ENCODE results near the gene RTKN2.

RTKN2 gene

GRCh38 chr10:62193479-62193878 is 75.2 kb downstream of the RTKN2 start:
- no peak overlapping the region for H3K27ac ChIP-seq (ENCODE audit: low read depth, low read length)
- H3K27me3 ChIP-seq (ENCODE audit: control insufficient read depth, insufficient read depth, low read length), result no peaks in the 10 kb centered on the region
- no peak overlapping the region for H3K9ac ChIP-seq (ENCODE audit: low read depth, low read length)
- peaks cover 28% of the 10 kb centered on the region for H3K36me3 ChIP-seq (ENCODE audit: control insufficient read depth, insufficient read depth, low read length)
- no peak overlapping the region for H3K4me3 ChIP-seq (ENCODE audit: low read depth, low read length)
- H3K4me1 ChIP-seq (ENCODE audit: control insufficient read depth, insufficient read depth, low read length), result peaks cover 9% of the 10 kb centered on the region; the same call in 1 of the 2 replicates
- no peaks in the 10 kb centered on the region for H3K9me3 ChIP-seq (ENCODE audit: control insufficient read depth, insufficient read depth, low read length)

DNA sequence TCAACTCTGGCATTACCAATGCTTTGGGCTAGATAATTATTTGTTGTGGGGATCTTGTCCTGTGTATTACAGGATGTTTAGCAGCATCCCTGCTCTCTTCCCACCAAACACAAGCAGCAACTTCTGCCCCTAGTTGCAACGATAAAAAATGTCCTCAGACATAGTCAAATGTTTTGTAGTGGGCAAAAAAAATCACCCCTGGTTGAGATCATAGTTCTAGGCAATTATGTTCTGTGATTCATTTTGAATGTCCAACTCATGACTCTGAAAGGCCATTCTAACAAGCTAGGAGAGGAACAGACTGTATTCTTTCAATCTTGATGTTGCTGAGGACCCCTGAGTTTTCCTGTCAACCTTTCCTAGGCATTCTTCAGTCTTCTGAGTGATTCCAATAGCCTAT is 79.5 kb downstream of the RTKN2 start:
- no peak overlapping the region for H3K27ac ChIP-seq (ENCODE audit: low read depth, low read length)
- H3K9me3 ChIP-seq (ENCODE audit: control insufficient read depth, insufficient read depth, low read length), result no peaks in the 10 kb centered on the region
- 0 out of 2 replicates have a peak, but pooled peaks cover under 1% of the 10 kb centered on the region for H3K36me3 ChIP-seq (ENCODE audit: control insufficient read depth, insufficient read depth, low read length)
- no peak overlapping the region for H3K4me3 ChIP-seq (ENCODE audit: low read depth, low read length)
- H3K9ac ChIP-seq (ENCODE audit: low read depth, low read length), result no peak overlapping the region
- H3K4me1 ChIP-seq (ENCODE audit: control insufficient read depth, insufficient read depth, low read length), result peaks cover 10% of the 10 kb centered on the region; the same call in 1 of the 2 replicates
- no peaks in the 10 kb centered on the region for H3K27me3 ChIP-seq (ENCODE audit: control insufficient read depth, insufficient read depth, low read length)

DNA sequence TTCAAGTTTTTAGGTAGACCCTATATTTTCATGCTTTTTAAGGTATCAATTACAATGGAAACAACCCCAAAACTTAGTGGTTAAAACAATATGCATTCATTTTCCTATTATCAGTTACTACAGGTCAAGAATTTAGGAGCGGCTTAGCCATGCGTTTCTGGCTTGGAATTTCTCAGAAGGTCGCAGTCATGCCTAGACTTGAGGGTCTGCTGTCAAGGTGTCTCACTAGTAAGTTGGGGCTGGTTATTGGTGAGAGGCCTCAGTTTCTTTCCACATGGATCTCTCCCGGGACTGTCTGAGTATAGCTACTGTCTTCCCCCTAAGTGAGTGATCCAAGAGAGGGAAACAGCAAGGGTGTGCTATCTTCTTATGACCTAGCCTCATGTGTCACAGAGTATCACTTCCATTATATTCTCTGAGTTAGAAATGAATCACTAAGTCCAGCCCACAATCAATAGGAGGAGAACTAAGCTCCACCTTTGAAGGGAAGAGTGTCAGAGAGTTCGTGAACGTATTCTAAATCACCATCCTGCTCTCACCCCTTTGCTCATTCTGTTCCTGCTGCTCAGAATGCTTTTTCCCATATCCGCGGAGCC is 80.5 kb downstream of the RTKN2 start:
- no peaks in the 10 kb centered on the region for H3K9me3 ChIP-seq (ENCODE audit: control insufficient read depth, insufficient read depth, low read length)
- no peak overlapping the region for H3K4me3 ChIP-seq (ENCODE audit: low read depth, low read length)
- no peaks in the 10 kb centered on the region for H3K27me3 ChIP-seq (ENCODE audit: control insufficient read depth, insufficient read depth, low read length)
- H3K4me1 ChIP-seq (ENCODE audit: control insufficient read depth, insufficient read depth, low read length), result 0 out of 2 replicates have a peak, but pooled peaks cover 8% of the 10 kb centered on the region
- no peak overlapping the region for H3K27ac ChIP-seq (ENCODE audit: low read depth, low read length)
- no peak overlapping the region for H3K9ac ChIP-seq (ENCODE audit: low read depth, low read length)
- H3K36me3 ChIP-seq (ENCODE audit: control insufficient read depth, insufficient read depth, low read length), result no peaks in the 10 kb centered on the region

DNA sequence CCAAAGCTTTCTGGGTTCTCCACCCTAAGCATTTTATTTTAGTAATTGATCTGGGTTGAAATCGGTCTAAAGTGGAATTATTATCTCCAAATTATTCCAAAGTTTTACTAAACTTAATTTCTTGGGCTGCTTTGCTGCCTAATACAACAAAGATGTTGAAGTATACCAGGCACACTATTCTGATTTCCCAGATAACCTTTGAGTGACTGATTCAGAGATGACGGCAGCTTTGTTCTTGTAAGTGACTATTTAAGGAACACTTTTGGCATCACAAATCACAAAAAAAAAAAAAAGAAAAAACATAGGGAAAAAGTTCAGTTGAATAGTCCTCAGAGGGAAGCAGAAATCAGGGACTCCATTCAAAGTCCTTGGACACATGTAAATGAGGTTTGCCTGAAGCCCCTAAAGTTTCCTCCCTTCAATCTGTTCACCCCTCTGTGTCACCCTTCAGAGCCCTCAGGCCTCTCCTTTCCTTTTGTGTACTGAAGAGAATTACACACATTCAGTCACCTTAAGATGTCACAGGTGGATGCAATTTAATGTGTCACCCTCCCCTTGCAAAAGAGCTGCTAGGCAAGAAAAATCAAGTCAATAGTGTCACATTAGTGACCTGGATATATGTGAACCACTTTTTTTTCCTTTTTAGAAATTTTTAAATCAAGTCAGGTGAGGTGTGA is 81.5 kb downstream of the RTKN2 start:
- 0 out of 2 replicates have a peak, but pooled peaks cover 8% of the 10 kb centered on the region for H3K4me1 ChIP-seq (ENCODE audit: control insufficient read depth, insufficient read depth, low read length)
- H3K9me3 ChIP-seq (ENCODE audit: control insufficient read depth, insufficient read depth, low read length), result no peaks in the 10 kb centered on the region
- H3K27me3 ChIP-seq (ENCODE audit: control insufficient read depth, insufficient read depth, low read length), result no peaks in the 10 kb centered on the region
- no peak overlapping the region for H3K4me3 ChIP-seq (ENCODE audit: low read depth, low read length)
- H3K27ac ChIP-seq (ENCODE audit: low read depth, low read length), result no peak overlapping the region
- H3K9ac ChIP-seq (ENCODE audit: low read depth, low read length), result no peak overlapping the region
- no peaks in the 10 kb centered on the region for H3K36me3 ChIP-seq (ENCODE audit: control insufficient read depth, insufficient read depth, low read length)

DNA sequence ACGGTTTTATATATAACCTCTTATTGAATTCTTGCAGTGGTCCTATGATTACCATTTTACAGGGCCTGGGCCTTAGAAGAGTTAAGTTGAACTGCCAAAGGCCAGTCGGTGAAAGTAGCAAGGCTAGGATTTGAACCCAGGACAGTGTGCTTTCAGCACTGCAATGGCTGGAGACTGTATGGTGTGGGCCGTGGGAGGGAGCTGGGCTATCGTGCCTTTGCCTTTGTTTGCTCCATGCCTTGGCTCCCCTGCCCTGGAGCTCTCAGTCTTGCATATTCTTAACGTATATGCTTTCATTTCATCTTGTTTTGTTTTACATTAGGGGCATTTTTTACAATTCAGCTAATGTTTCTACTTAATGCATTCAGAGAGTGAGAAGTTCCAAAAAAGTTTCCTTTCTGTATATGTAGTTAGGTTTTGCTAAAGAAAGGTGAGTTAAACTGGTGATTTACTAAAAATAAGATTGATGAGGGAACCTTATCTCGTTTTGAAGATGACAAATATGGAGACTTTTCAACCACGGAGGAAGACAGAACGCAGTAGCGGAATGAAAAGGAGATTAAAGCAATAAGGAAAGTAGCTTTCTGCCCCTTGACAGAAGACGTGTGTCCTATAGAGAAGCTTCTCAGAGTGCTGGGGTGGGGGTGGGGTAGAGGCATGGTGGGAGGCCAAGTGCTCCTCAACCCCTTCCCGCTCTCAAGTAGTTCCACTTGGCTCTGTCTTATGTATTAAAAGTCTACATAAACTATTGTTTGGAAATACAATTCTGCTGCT is 82.5 kb downstream of the RTKN2 start:
- no peaks in the 10 kb centered on the region for H3K27me3 ChIP-seq (ENCODE audit: control insufficient read depth, insufficient read depth, low read length)
- 0 out of 2 replicates have a peak, but pooled peaks cover 8% of the 10 kb centered on the region for H3K4me1 ChIP-seq (ENCODE audit: control insufficient read depth, insufficient read depth, low read length)
- H3K9ac ChIP-seq (ENCODE audit: low read depth, low read length), result no peak overlapping the region
- no peaks in the 10 kb centered on the region for H3K36me3 ChIP-seq (ENCODE audit: control insufficient read depth, insufficient read depth, low read length)
- H3K9me3 ChIP-seq (ENCODE audit: control insufficient read depth, insufficient read depth, low read length), result no peaks in the 10 kb centered on the region
- H3K4me3 ChIP-seq (ENCODE audit: low read depth, low read length), result no peak overlapping the region
- no peak overlapping the region for H3K27ac ChIP-seq (ENCODE audit: low read depth, low read length)

DNA sequence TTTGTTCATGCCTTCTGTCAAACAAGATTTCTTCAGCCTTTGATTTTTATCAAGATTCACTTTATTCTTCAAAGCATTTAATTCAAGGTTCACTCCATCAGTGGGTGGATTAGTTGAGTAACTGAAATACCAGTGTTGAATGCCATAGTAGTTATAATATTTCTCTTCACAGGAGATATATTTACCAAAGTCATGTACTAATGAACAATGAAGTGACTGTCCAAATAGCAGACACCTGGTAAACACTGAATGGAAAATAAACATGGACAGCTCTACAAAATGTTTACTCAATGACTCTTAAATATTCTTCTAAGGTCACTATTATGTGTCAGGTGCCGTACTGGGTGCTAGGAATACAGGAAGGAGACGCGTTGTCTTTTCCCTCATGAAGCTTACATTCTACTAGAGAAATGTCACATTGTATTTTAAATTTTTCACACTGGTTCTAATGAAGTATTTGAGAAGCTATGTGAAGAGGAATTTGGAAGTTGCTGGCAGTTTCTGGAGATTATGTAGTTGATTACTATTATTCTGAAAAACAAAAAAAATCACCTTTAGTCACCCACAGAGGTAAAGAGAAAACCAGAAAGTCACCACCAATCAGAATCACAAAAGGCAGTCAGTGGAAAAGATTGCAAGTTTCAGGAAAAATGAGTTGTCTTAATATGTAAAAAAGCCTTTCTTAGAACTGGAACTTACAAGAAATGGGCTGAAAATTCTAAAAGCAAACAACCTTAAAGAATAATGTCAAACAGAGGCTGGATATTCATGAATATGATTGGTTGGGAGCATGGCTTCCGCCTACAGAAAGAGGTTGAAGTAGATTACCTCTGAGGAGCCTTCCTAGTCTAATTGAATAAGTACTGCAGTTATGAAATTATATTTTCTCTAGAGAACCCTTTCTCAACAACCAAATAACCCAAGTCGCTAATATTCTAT is 84.5 kb downstream of the RTKN2 start:
- no peaks in the 10 kb centered on the region for H3K36me3 ChIP-seq (ENCODE audit: control insufficient read depth, insufficient read depth, low read length)
- H3K27me3 ChIP-seq (ENCODE audit: control insufficient read depth, insufficient read depth, low read length), result no peaks in the 10 kb centered on the region
- H3K9me3 ChIP-seq (ENCODE audit: control insufficient read depth, insufficient read depth, low read length), result no peaks in the 10 kb centered on the region
- no peak overlapping the region for H3K9ac ChIP-seq (ENCODE audit: low read depth, low read length)
- H3K4me1 ChIP-seq (ENCODE audit: control insufficient read depth, insufficient read depth, low read length), result 0 out of 2 replicates have a peak, but pooled peaks cover 8% of the 10 kb centered on the region
- H3K4me3 ChIP-seq (ENCODE audit: low read depth, low read length), result no peak overlapping the region
- no peak overlapping the region for H3K27ac ChIP-seq (ENCODE audit: low read depth, low read length)

GRCh38 chr10:62183442-62183841 is 85.2 kb downstream of the RTKN2 start:
- Histone ChIP-seq H3K27me3 (ENCODE audit: control insufficient read depth, insufficient read depth, low read length) (no peaks in the 10 kb centered on the region), H3K4me1 (ENCODE audit: control insufficient read depth, insufficient read depth, low read length) (0 out of 2 replicates have a peak, but pooled peaks cover 8% of the 10 kb centered on the region), H3K9me3 (ENCODE audit: control insufficient read depth, insufficient read depth, low read length) (no peaks in the 10 kb centered on the region), H3K36me3 (ENCODE audit: control insufficient read depth, insufficient read depth, low read length) (no peaks in the 10 kb centered on the region), H3K4me3 (ENCODE audit: low read depth, low read length) (no peak overlapping the region), H3K9ac (ENCODE audit: low read depth, low read length) (no peak overlapping the region), H3K27ac (ENCODE audit: low read depth, low read length) (no peak overlapping the region)

GRCh38 chr10:62182595-62182994 is 86.0 kb downstream of the RTKN2 start:
- no peaks in the 10 kb centered on the region for H3K27me3 ChIP-seq (ENCODE audit: control insufficient read depth, insufficient read depth, low read length)
- no peaks in the 10 kb centered on the region for H3K9me3 ChIP-seq (ENCODE audit: control insufficient read depth, insufficient read depth, low read length)
- H3K9ac ChIP-seq (ENCODE audit: low read depth, low read length), result no peak overlapping the region
- no peak overlapping the region for H3K4me3 ChIP-seq (ENCODE audit: low read depth, low read length)
- no peaks in the 10 kb centered on the region for H3K36me3 ChIP-seq (ENCODE audit: control insufficient read depth, insufficient read depth, low read length)
- no peak overlapping the region for H3K27ac ChIP-seq (ENCODE audit: low read depth, low read length)
- H3K4me1 ChIP-seq (ENCODE audit: control insufficient read depth, insufficient read depth, low read length), result 0 out of 2 replicates have a peak, but pooled peaks cover 8% of the 10 kb centered on the region

- H3K4me3 ChIP-seq (ENCODE audit: low read depth, low read length), result no peak overlapping the region
These were observed 86.5 kb downstream of the RTKN2 start for GRCh38 chr10:62182171-62182570.

DNA sequence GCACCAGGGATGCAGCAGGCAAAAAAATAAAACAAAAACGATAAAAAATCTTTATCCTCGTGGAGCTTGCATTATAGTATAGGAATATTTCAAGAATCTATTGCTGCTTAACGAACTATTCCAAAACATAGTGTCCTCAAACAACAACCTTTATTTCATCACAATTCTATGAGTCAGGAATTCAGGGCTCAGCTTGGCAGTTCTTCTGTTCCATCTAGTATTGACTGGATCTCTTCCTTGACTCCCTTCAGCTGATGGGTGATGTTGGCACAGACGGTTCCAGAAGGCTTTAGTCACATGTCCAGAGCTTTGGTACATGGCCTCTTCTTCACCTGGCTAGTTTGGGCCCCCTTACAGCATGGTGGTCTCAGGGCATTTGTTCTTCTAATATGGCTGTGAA is 88.0 kb downstream of the RTKN2 start:
- no peak overlapping the region for H3K27ac ChIP-seq (ENCODE audit: low read depth, low read length)
- no peak overlapping the region for H3K9ac ChIP-seq (ENCODE audit: low read depth, low read length)
- H3K36me3 ChIP-seq (ENCODE audit: control insufficient read depth, insufficient read depth, low read length), result no peaks in the 10 kb centered on the region
- H3K4me1 ChIP-seq (ENCODE audit: control insufficient read depth, insufficient read depth, low read length), result 0 out of 2 replicates have a peak, but pooled peaks cover 3% of the 10 kb centered on the region
- H3K9me3 ChIP-seq (ENCODE audit: control insufficient read depth, insufficient read depth, low read length), result no peaks in the 10 kb centered on the region
- H3K27me3 ChIP-seq (ENCODE audit: control insufficient read depth, insufficient read depth, low read length), result no peaks in the 10 kb centered on the region
- no peak overlapping the region for H3K4me3 ChIP-seq (ENCODE audit: low read depth, low read length)

More at GRCh38 chr10:62182171-62182570, 86.5 kb downstream of the RTKN2 start:
- Histone ChIP-seq H3K36me3 (ENCODE audit: control insufficient read depth, insufficient read depth, low read length) (no peaks in the 10 kb centered on the region), H3K27me3 (ENCODE audit: control insufficient read depth, insufficient read depth, low read length) (no peaks in the 10 kb centered on the region), H3K9ac (ENCODE audit: low read depth, low read length) (no peak overlapping the region), H3K4me1 (ENCODE audit: control insufficient read depth, insufficient read depth, low read length) (0 out of 2 replicates have a peak, but pooled peaks cover 8% of the 10 kb centered on the region), H3K27ac (ENCODE audit: low read depth, low read length) (no peak overlapping the region), H3K9me3 (ENCODE audit: control insufficient read depth, insufficient read depth, low read length) (no peaks in the 10 kb centered on the region)

Data from HUES48 (cell line).